HG03139 (cell line): ENCODE results near the gene DNAJA3.

Experiments
- ATAC-seq: cut with Tn5 transposase; IDR thresholded peaks from one replicate; pipeline ENCODE4 v1.9.1; 2021; ENCODE audit not compliant: unreplicated experiment

The DNAJA3 gene

DNA sequence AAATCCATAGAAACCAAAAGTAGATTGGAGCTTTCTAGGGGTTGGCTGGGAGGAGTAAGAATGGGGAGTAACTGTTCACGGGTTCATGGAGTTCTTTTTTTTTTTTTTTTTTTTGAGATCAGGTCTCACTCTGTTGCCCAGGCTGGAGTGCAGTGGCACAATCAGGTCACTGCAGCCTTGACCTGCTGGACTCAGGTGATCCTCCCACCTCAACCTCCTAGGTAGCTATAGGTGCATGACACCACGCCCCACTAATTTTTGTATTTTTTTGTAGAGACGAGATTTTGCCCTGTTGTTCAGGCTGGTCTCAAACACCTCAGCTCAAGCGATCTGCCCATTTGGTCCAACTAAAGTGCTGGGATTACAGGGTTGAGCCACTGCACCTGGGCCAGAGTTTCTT, 47.2 kb downstream of the DNAJA3 start:
- no peak for ATAC-seq

DNA sequence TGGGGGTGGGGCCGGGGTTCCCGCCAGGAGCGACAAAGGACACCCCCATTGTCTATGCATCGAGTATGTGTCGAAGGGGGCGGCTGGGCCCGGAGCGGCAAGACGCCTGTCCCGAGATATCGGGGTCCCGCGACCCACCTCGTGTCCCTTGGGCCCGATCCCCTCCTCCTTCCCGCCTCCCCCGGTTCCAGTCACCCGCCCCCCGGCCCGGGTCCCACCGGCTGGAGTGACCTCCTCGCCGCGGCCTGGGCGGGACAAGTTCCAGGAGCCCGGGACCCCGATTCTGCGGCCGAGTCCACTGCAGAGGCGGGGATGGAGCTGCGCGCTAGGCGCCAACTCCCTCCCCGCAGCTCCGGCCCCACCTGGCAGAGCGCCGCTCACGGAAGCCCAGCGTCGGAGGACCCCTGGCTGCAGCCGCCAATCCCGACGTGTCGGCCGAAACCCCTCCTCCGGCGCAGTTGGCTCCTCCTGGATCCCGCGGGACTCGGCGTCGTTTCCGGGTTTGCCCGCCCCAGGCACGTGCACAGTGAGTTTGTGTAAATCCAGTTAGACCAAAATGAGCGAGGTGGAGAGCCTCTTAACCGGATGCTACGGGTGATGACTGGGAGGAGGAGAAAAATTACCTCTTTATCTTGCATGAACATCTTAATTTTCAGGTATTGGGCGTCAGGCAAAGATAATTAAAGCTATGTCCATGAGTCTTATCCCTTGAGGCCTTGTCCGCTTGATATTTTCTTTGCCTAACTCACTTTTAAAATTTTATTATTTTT, 48.7 kb downstream of the DNAJA3 start, which contains the start of gene NMRAL1:
Gene NMRAL1, minus strand, starts transcription at position 434 of the 770 bp plus-strand sequence. CDS start 493 bp downstream, outside the sequence.
- ATAC-seq, result peak; percentile 40

DNA sequence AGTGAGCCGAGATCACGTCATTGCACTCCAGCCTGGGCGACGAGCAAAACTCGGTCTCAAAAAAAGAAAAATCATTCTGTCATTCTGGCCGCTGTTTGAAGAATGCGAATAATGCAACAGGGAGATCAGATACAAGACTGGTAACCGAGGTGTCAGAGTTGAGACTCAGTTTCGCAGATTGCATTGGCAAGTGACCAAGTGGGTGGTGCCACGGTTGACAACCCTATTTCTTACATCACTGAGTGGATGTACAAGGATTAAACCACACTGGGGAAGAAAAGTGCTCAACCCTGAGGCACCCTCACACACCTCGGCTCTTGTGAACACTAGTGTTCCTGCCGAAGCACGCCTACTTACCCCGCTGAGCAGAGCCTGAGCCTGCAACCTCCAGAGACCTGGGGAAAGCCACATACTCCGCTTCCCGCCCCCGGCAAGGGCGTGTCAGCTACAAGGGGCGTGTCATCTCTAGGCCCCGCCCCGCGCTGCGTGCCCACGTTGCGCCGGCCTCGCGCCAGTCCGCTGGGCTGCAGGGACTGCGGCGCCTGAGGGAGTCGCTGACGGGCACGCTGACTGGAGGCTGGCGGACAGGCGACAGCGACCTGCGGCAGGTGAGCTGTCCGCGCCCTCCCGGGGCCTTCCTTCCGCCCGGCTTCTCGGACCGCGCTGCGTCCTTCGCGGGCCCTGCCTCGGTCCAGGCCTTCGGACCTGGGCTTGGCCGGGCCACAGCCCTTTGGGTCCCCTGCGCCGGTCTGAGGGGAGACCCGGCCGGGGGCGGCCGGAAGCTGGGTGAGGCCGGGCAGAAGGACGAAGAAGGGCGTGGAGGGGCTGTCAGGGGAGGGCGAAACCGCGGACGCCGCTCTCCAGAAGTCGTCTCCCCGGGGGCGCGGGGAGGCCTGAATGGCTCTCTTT, 50.5 kb downstream of the DNAJA3 start, which contains the start of gene HMOX2:
Gene HMOX2, plus strand, starts transcription at position 519 of the 909 bp plus-strand sequence. CDS start 29,127 bp downstream, outside the sequence.
- peak; percentile 81 for ATAC-seq

DNA sequence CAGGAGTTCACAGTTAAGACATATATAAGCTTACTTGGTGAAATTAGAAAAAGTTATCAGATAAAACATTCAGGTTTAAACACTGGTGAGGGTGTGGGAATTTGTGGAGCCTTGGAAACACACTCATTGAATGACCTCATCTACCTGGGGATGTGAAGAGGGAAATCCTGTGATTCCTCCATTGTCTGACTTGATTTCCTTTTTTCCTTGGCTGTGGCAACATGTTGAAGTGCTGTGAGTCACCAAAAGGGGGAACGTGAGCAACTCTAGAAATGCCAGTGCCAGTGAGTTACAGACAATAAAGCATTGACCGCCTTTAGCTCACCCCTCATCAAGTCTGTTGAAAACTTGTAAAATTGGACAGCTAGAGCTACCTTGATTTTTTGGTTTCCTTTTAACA, 52.3 kb downstream of the DNAJA3 start:
- no peak for ATAC-seq

DNA sequence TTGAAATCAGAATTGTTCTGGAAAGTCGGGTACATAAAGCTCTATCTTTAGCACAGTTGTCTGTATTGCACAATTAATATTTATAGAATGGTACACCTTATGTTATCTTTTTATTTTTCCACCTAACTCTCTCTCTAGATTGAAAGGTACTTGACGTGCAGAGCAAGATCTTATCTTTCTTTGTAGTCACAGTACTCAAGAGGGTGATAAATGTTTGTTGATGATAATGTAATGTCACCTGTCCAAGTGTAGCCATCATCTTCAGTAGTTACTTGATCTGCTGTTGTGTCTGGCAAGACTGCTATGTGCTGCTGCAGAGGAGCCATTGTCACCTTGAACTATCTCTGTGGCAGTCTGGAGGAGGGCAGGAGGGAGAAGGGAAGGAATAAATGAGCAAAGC, 55.9 kb downstream of the DNAJA3 start:
- ATAC-seq, result no peak

DNA sequence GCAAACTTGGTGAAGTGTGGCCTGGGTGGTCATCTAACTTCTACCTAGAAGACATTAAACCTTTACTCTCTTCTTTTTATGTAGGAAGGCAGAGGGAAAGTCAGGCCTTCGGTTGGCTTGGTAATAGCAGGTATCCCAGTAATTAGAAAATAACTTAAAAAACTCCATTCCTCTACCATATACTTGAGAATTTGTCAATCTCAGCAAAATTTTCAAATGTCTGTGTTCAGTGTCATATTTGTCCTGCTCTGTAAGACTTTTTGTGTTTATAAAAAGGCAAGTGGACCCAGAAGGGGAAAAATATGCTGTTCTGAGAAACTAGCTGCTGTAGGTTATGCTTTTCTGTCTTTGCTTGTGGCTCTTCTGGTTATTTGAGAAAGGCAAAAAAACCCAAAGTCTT, 56.3 kb downstream of the DNAJA3 start:
- ATAC-seq, result no peak

DNA sequence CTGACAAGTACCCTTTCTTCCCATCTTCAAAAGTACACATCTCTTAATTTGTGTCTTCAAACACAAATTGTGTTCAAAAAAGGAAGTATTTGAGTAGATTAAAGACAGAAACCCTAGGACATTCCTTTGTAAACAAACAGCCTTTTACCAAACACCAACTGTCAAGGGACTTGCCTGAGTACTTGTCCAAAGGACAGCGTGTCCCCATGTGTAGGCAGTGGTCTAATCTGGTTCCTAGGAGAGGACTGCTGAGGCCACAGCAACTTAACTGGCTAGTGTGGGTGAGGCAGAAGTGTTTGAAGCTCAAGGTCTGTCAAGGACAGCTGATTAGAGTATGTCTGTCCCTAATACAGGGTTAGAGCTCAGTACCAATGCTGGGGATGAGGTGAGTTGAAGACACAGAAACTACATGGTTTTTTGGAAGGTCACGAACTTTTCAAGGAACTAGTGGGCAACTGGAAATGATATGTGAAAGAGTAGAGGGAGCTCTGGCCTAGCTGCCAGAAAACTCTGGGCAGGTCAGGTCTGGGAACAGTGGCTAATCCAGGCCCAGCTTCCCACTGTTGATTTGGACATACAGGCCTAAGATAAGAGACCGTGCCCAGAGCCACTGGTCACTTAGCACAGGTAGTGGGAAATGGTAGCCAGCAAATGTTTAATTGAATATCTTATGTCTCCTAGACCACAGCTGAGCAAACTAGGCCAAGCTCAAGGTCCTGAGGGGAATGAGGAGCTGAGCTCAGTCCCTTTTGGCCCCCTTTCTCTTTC, 60.6 kb downstream of the DNAJA3 start:
- no peak for ATAC-seq

DNA sequence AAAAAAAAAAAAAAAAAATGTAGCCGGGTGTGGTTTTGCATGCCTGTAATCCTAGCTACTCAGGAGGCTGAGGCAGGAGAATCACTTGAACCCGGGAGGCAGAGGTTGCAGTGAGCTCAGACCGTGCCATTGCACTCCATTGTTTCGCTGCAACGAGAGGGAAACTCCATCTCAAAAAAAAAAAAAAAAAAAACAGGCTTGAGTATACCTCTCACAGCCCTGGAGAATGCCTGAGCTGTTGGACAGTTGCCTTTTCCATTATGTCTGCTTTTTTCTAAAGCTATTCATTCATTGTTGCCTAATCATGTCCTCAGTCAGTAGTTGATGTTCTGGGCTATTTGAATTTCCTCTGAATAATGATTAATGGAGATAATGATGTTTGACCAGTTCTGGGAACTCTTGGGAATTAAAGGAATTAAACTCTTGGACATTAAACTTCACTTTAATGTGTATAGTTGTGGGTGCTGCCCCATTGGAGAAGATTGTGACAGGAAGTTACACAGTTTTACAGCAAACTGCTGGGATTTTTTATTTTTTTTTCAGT, 62.4 kb downstream of the DNAJA3 start:
- ATAC-seq, result no peak

DNA sequence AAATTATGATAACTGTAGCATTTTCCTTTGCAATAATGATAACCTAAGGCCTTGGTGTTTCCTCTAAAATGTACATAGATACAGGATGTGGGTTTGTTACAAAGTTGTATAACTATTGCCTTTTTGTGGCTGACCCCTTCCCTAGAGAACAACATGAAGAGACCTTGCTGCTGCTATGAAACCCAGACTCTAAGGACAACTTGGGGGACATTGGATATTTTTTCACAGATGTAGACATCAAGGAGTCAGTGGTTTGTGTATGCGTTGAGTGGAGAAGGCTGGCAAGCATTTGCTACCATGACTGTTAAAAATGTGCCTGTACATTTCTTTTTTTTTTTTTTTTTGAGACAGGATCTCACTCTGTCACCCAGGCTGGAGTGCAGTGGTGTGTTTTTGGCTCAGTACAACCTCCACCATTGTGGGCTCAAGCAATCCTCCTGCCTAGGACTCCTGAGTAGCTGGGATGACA, 62.9 kb downstream of the DNAJA3 start:
- ATAC-seq, result no peak

DNA sequence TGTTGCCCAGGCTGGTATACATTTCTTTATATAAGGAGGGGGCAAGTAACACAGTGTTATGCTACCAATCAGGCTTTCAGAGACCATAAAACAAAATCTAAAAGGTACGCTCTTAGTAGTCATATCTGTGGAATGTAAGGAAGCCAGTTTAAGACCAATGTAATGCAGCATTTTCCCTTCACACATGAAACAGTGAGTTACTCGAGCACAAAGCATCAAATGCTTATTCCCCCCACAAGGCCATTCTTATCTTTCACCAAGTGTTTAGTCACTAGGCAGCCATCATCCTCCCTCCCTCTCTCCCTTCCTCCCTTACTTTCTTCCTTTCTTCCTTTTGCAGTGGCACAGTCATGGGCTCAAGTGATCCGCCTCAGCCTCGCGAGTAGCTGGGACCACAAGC, 63.4 kb downstream of the DNAJA3 start:
- ATAC-seq, result no peak

DNA sequence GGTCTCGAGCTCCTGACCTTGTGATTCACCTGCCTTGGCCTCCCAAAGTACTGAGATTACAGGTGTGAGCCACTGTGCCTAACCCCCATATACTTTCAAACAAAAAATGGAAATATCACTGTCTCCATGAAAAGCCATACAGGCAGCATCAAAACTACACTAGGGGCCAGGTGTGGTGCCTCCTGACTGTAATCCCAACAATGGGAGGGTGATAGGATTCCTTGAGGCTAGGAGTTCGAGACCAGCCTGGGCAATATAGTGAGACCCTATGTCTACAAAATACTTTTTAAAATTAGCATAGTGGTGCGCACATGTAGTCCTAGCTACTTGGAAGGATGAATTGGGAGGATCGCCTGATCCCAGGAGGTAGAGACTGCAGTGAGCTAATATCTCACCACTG, 66.2 kb downstream of the DNAJA3 start:
- no peak for ATAC-seq

DNA sequence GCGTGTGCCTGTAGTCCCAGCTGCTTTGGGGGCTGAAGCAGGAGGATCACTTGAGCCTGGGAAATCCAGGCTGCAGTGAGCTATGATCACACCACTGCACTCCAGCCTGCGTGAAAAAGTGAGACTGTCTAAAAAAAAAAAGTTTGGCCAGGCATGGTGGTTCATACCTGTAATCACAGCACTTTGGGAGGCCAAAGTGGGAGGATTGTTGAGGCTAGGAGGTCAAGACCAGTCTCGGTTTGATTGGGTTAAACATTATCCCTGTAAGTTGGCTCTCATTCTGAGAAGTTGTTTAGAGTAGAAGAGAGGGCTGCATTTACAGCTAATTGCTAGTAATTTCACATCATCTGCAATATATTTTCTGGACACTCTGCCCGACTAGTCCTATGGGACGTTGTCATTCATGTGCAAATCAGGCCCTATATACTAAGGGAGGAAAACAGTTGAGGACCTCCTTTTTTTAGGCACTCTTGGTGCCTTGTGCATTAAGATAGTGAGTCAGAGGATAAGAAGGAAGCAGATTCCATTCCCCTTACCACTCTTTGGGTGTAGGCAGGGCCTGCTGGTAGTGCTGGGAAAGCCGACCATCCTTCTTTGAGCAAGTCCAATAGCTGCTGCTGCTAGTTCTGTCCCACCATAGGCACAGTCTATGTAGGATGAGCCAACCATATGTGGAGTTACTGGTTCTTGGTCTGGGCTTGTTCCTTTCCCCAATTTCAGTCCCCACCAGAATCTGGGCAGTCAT, 69.2 kb downstream of the DNAJA3 start:
- ATAC-seq, result no peak

DNA sequence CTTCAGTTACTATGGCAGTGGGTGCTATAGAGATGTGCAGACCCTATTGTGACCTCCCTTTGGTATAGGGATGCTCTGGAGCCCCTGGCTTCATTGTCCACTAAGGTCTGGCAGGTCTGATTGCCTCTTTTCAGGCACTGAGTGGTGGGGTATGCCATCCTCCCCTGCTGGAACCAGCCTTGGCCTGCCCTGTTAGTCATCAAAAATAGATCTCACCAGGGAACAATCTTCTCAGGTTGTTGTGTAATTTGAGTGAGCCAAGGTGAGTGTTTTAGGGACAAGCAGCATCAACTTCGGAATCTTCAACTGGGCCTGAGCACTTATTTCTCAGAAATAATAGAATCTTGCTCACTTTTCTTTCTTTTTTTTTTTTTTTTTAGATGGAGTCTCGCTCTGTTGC, 70.1 kb downstream of the DNAJA3 start:
- ATAC-seq, result no peak

DNA sequence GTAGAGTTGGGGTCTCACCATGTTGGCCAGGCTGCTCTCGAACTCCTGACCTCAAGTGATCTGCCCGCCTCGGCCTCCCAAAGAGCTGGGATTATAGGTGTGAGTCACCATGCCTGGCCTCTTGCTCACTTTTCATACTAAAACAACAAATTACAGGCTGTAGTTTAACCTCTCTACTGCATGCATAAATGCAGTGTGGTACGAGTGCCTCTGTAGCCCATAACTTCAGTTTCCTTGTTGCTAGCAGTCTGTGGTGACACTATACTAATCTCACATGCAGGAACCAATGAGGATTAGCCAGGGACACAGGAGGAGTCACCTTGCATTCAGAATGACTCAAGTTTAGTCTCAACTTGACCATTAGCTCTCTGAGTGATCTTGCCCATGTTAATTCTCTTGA, 70.6 kb downstream of the DNAJA3 start:
- ATAC-seq, result no peak

DNA sequence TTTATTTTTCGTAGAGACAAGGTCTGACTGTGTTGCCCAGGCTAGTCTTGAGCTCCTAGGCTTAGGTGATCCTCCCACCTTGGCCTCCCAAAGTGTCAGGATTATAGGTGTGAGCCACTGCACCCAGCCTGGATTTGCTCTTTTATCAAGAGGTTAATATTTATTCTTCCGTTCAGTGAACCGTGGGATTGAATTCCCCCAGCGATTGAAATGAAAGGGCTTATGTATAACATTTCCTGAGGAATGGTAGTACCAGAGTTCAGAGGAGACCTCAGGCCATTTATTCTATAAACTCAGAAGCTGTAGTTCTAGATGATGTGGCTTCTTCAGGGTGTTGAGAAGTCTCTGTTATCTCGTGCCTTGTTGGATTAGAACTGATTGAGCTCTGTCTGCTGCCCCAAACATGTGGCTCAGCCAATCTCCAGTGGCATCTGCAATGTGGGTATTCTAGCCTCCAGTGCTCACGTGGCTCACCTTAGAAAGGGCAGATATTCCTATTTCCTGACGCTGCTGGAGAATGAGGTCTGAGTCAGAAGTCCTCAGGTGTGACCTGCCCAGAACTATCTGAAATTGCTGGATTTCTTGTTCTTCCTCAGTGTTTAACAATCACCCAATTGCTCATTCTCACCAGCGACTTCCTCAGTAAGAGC, 73.0 kb downstream of the DNAJA3 start:
- ATAC-seq, result no peak

DNA sequence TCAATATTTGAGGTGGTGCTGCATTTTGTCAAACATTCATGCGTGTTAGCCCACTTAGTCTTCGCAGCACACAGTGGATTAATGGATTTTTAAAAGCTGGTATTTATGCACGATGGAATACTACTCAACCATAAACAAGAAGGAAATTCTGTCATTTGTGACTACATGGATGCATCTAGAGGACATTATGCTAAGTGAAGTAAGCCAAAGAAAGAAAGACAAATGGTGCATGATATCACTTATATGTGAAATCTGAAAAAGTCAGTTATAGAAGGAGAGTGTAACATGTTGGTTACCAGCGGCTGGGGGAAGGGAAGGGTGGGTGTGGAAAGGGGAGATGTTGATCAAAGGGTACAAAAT, 73.5 kb downstream of the DNAJA3 start:
- no peak for ATAC-seq

DNA sequence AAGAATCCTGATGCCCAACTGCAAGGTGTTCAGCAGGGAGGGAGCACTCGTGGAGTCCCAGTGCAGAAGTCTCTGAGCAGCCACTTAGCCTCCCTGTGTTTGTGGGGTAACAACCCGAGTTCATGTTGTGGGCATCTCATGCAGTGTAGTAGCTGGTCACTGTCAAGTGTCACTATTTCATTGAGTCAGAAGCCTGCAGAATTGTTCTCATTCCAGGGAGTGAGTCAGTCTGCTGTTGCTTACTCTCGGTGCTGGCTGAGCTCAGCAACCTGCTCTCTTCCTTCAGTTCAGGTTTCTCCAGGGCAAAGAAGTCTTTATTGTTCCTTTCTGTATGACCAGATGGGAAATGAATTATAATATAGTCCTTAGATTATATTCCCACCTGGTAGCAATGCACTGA, 74.6 kb downstream of the DNAJA3 start:
- no peak for ATAC-seq

DNA sequence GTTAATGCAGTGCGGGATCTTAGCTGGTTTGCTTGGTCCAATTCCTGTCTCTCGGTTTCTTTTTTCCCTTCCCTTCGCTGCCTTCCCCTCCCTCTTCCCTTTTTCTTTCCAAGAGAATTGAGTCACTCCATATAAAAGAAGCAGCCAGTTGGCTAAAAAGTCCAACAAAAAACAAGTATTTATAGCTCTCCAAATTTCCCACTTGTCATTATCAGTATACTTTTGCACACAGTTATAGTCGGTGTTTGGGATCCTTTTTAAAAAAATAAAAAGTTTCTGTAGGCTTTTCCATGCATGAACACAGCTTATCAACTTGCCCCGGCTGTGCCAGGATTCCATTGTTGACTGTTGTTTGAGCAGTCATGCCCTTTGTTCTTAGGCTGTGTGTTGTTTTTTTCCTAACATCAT, 75.4 kb downstream of the DNAJA3 start:
- no peak for ATAC-seq

DNA sequence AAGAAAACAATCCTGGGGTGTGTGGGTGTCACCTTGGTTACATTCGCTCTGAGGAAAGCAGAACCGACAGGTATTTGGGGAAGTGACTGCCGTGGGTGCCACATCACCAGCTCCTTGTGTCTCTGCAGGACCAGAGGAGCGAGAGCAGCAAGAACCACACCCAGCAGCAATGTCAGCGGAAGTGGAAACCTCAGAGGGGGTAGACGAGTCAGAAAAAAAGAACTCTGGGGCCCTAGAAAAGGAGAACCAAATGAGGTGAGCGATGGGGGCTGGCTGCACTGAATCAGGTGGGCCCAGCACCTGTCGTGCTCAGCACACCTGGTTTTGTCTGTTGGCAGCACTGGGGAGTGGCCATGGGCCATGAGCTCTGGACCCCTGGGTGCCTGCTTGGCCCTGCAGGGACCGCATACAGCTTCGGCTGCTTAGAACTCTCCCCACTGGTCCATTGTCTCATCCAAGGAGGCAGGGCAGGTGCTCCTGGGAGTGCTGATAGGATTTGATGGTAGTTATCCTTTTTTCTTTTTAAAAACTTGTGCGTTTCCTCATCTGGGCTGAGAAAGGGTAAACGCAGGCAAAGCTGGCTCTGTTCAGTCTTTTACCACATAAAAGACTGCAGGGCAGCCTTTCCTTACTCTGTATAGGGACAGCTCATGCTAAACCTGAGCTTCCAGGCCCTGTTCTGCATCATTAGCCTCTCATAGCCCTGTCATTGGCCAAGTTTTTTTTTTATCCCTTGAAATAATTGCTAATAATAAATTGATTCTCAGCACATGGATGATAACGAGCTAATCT, 79.9 kb downstream of the DNAJA3 start:
- ATAC-seq, result peak; percentile 57
